ENCODE measurements around the gene TAS2R16.

DNA sequence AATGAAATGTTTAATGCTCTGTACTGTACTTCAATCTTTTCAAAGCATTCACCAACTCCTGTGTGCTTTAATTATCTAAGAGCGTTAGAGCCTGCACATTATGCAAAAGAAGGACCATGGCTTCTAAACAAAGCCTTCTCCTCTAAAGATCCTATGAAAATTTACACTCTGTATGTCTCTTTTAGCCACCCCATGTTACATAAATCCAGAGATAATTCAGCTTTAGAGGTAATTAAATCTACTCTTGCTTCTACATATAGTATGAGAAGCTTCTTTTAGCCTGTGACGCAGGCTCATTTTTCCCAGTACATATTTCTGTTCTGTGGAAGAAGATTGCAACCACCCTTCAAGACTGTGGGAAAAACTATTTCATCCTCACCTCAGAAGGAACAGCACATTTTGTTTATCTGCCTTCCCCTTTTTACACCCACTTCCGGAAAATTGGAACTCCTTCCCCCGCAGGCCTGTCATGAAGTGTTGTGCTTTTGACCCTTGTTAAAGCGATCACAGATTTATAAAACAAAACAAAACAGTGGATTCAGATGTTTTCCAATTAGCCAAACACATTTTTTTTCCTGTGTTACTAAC, 8.1 kb upstream of the TAS2R16 start:
- no peak for TF ChIP-seq ZNF331 (CRISPR knock-in tag; IDR thresholded peaks at IDR 0.05; ENCODE audit: low read depth)
- TF ChIP-seq, protein P1, sequence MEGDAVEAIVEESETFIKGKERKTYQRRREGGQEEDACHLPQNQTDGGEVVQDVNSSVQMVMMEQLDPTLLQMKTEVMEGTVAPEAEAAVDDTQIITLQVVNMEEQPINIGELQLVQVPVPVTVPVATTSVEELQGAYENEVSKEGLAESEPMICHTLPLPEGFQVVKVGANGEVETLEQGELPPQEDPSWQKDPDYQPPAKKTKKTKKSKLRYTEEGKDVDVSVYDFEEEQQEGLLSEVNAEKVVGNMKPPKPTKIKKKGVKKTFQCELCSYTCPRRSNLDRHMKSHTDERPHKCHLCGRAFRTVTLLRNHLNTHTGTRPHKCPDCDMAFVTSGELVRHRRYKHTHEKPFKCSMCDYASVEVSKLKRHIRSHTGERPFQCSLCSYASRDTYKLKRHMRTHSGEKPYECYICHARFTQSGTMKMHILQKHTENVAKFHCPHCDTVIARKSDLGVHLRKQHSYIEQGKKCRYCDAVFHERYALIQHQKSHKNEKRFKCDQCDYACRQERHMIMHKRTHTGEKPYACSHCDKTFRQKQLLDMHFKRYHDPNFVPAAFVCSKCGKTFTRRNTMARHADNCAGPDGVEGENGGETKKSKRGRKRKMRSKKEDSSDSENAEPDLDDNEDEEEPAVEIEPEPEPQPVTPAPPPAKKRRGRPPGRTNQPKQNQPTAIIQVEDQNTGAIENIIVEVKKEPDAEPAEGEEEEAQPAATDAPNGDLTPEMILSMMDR (conservative IDR thresholded peaks at IDR 0.05; ENCODE audit: low read depth in 2 of 2): no peak
- no peak for TF ChIP-seq CREB1 (CRISPR knock-in tag; IDR thresholded peaks at IDR 0.05; ENCODE audit: low read depth)
- TF ChIP-seq, protein P2, sequence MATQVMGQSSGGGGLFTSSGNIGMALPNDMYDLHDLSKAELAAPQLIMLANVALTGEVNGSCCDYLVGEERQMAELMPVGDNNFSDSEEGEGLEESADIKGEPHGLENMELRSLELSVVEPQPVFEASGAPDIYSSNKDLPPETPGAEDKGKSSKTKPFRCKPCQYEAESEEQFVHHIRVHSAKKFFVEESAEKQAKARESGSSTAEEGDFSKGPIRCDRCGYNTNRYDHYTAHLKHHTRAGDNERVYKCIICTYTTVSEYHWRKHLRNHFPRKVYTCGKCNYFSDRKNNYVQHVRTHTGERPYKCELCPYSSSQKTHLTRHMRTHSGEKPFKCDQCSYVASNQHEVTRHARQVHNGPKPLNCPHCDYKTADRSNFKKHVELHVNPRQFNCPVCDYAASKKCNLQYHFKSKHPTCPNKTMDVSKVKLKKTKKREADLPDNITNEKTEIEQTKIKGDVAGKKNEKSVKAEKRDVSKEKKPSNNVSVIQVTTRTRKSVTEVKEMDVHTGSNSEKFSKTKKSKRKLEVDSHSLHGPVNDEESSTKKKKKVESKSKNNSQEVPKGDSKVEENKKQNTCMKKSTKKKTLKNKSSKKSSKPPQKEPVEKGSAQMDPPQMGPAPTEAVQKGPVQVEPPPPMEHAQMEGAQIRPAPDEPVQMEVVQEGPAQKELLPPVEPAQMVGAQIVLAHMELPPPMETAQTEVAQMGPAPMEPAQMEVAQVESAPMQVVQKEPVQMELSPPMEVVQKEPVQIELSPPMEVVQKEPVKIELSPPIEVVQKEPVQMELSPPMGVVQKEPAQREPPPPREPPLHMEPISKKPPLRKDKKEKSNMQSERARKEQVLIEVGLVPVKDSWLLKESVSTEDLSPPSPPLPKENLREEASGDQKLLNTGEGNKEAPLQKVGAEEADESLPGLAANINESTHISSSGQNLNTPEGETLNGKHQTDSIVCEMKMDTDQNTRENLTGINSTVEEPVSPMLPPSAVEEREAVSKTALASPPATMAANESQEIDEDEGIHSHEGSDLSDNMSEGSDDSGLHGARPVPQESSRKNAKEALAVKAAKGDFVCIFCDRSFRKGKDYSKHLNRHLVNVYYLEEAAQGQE (IDR thresholded peaks at IDR 0.05; ENCODE audit: unreplicated experiment): no peak
- no peak for TF ChIP-seq POLR2AphosphoS5 (IDR thresholded peaks at IDR 0.05; ENCODE audit: low read depth)
- TF ChIP-seq EZH2 (IDR thresholded peaks at IDR 0.05; ENCODE audit: low read depth, unreplicated experiment): no peak
- no peak for TF ChIP-seq EZH2phosphoT487 (IDR thresholded peaks at IDR 0.05; ENCODE audit: unreplicated experiment)
- no peak for TF ChIP-seq STAT1 (IDR thresholded peaks at IDR 0.05; ENCODE audit: unreplicated experiment)
- TF ChIP-seq, protein P3, sequence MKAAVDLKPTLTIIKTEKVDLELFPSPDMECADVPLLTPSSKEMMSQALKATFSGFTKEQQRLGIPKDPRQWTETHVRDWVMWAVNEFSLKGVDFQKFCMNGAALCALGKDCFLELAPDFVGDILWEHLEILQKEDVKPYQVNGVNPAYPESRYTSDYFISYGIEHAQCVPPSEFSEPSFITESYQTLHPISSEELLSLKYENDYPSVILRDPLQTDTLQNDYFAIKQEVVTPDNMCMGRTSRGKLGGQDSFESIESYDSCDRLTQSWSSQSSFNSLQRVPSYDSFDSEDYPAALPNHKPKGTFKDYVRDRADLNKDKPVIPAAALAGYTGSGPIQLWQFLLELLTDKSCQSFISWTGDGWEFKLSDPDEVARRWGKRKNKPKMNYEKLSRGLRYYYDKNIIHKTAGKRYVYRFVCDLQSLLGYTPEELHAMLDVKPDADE (IDR thresholded peaks at IDR 0.05): no peak
- no peak for TF ChIP-seq NANOG (IDR thresholded peaks at IDR 0.05; ENCODE audit: borderline replicate concordance)
- TF ChIP-seq JUNB (IDR thresholded peaks at IDR 0.05; ENCODE audit: unreplicated experiment): no peak
- TF ChIP-seq, protein P4, sequence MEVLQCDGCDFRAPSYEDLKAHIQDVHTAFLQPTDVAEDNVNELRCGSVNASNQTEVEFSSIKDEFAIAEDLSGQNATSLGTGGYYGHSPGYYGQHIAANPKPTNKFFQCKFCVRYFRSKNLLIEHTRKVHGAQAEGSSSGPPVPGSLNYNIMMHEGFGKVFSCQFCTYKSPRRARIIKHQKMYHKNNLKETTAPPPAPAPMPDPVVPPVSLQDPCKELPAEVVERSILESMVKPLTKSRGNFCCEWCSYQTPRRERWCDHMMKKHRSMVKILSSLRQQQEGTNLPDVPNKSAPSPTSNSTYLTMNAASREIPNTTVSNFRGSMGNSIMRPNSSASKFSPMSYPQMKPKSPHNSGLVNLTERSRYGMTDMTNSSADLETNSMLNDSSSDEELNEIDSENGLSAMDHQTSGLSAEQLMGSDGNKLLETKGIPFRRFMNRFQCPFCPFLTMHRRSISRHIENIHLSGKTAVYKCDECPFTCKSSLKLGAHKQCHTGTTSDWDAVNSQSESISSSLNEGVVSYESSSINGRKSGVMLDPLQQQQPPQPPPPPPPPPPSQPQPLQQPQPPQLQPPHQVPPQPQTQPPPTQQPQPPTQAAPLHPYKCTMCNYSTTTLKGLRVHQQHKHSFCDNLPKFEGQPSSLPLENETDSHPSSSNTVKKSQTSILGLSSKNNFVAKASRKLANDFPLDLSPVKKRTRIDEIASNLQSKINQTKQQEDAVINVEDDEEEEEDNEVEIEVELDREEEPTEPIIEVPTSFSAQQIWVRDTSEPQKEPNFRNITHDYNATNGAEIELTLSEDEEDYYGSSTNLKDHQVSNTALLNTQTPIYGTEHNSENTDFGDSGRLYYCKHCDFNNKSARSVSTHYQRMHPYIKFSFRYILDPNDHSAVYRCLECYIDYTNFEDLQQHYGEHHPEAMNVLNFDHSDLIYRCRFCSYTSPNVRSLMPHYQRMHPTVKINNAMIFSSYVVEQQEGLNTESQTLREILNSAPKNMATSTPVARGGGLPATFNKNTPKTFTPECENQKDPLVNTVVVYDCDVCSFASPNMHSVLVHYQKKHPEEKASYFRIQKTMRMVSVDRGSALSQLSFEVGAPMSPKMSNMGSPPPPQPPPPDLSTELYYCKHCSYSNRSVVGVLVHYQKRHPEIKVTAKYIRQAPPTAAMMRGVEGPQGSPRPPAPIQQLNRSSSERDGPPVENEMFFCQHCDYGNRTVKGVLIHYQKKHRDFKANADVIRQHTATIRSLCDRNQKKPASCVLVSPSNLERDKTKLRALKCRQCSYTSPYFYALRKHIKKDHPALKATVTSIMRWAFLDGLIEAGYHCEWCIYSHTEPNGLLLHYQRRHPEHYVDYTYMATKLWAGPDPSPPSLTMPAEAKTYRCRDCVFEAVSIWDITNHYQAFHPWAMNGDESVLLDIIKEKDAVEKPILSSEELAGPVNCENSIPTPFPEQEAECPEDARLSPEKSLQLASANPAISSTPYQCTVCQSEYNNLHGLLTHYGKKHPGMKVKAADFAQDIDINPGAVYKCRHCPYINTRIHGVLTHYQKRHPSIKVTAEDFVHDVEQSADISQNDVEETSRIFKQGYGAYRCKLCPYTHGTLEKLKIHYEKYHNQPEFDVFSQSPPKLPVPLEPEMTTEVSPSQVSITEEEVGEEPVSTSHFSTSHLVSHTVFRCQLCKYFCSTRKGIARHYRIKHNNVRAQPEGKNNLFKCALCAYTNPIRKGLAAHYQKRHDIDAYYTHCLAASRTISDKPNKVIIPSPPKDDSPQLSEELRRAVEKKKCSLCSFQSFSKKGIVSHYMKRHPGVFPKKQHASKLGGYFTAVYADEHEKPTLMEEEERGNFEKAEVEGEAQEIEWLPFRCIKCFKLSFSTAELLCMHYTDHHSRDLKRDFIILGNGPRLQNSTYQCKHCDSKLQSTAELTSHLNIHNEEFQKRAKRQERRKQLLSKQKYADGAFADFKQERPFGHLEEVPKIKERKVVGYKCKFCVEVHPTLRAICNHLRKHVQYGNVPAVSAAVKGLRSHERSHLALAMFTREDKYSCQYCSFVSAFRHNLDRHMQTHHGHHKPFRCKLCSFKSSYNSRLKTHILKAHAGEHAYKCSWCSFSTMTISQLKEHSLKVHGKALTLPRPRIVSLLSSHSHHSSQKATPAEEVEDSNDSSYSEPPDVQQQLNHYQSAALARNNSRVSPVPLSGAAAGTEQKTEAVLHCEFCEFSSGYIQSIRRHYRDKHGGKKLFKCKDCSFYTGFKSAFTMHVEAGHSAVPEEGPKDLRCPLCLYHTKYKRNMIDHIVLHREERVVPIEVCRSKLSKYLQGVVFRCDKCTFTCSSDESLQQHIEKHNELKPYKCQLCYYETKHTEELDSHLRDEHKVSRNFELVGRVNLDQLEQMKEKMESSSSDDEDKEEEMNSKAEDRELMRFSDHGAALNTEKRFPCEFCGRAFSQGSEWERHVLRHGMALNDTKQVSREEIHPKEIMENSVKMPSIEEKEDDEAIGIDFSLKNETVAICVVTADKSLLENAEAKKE (CRISPR knock-in tag; IDR thresholded peaks at IDR 0.05): no peak
